ENCODE data around the gene NUMA1.
A peak's percentile ranks its signal among the peaks of the same experiment; 100 is the strongest.

The NUMA1 gene

DNA sequence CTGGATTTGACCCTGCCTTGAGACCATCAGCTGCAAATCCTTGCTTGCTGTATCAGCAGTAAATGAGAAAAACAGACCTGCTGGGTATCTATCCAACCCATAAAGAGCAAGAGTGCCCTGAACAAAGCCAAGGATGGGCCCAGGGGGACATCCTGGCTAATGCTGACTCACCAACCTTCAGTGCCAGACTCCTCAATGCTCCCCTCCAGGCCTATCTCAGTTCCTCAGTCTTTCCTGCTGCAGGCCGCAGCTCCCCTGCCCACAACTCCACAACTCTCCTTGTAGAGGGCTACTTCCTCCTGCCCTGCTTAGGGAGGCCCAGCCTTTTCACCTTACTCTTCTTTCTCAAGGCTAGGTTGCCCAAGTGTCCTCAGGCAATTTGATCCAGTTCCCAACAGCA, 20.1 kb upstream of the NUMA1 start:
- DNase-seq (ENCODE audit: low read depth): no peak

DNA sequence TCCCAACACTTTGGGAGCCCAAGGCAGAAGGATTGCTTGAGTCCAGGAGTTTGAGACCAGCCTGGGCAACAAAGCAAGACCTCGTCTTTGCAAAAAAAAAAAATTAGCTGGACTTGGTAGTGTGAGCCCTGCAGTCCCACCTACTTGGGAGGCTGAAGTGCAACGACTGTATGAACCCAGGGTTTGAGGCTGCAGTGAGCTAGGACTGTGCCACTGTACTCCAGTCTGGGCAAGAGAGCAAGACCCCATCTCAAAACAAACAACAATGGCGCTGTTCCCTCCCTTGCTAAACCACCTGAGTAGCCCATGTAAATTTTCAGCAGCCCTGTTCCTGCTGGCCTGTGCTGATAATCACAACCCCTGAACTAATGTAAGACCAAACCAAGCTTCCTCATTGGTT, 19.7 kb upstream of the NUMA1 start:
- no peak for DNase-seq (ENCODE audit: low read depth)

DNA sequence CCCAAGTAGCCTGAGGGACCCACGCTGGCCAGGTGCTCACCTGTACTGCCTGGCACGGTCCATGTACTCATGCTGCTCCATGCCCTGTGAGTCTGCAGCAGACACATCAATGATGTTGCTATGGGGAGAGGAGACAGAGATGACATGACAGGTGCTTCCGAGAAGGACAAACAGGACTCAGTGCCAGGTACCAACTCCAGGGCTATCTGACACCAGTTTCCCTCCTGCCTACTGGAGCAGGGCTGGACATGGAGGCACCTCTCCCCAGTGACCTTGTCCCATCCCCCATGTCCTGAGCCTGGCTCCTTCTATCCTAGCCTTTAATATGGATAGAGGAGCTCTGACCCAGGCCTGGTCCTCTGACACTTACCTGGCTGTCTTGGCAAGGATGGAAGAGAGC, 18.4 kb upstream of the NUMA1 start:
- DNase-seq (ENCODE audit: low read depth): no peak

DNA sequence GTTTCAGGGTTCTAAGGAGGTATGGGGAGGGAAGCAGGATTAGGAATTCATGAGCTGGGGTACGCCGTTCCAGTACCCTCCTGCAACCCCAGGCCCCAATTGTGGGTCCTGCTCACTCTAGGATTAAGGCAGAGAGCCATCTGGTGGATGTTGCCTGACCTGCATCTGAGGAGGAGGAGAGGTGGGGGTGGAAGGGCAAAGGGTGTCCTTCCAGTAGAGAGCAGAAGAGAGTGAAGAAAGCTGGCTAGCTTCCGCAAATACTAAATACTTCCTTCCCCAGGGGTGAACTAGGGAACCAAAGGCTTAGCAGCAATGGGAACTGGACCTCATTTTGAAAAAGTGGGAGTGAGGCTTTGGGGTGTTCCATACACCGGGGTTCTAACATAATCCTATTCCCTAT, 10.9 kb upstream of the NUMA1 start:
- peak; percentile 54 for DNase-seq (ENCODE audit: low read depth)

DNA sequence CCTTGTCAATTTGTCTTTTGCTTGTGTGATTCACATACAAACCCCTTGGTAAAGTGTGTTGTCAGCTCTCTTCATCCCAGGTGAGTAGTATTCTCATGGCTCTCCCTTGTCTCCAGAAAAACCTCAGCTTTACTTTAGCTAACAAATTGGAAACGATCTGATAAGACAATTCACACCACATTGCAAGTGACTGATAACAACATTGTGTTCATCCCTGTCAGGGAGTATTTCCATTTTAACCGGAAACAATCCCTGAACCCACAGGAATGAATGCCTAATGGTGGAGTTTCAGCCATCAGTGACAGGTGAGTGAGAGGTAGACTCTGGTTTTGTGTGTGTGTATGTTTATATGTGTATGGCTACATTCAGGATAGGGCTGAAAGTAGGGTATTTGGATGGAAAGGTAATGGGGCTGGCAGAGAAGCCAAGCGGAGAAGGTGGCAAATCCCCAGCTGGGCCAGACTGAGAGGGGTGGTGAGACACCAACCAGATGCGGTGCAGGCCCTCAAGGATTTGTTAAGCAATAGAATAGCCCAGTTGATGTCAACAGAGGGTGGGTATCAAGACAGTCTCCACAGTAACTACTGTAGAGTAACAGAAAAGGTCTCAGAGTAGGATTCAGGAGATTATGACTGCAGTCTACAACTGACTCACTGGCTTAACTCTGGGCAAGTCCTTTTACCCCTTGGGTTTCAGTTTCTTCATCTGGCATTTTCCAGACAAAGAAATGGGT, 7.9 kb upstream of the NUMA1 start:
- no peak for DNase-seq (ENCODE audit: low read depth)

DNA sequence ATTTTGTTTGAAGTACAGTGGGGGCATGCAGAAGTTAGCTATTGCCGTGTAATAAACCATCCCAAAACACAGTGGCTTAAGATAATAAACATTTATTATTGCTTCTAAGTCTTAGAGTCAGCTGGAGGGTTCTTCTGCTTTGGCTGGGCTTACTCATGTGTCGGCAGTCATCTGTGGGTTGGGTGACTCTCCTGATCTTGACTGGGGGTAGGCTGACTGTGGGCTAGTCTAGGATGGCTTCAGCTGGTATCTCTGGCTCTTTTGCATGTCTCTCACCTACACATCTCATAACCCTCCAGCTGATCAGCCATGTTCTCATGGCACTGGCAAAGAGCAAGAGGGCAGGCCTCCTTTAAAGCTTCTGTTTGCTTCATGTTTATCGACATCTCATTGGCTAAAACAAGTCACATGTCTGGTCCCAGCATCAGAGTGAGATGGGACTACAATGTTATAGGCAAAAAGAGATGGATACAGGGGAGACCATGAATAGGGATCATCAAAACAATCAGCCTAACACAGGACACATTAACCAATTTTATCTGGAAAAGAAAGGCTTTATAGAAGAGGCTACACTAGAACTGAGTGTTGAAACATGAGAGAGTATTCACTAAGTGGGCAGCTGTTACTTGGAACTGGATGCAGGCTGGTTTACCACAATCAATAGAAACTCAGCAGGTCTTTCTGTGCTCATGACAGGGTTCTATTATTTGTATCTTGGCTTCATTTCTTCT, 5.4 kb upstream of the NUMA1 start:
- DNase-seq (ENCODE audit: low read depth): no peak

DNA sequence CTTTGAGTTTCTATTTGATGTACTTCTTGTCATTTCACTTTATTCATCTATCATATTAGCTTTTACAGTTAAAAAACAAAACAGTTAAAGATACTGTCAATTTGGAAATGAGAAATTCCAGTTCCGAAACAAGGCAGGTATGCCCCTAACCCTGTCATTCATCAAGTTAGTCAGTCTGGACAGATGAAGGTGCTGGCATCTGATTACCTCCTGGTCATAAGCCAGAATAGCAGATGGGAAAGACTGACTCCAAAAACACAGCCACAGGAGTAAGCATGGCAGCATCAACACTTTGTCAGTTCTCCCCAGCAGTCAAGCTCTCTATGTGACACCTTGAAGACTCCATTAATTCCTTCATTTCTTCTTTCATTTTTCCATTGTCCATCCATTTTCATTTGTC, 4.6 kb upstream of the NUMA1 start:
- no peak for DNase-seq (ENCODE audit: low read depth)

DNA sequence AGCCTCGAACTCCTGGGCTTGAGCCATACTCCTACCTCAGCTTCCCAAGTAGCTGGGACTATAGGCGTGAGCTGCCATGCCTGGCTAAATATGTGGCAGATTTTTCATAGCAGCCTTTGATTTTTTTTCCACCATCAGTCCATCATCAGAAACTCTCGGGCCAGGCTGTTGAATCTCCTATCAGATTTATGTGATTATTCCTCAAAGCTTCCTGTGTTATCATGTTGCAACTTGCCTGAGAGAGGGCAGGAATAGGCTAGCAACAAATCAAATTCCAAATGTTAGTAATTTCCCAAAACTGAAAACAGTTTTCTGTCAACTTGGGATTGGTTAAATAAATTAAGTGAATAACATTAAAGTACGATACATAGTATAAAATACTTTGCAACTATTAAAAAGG, 3.7 kb upstream of the NUMA1 start:
- DNase-seq (ENCODE audit: low read depth): no peak

DNA sequence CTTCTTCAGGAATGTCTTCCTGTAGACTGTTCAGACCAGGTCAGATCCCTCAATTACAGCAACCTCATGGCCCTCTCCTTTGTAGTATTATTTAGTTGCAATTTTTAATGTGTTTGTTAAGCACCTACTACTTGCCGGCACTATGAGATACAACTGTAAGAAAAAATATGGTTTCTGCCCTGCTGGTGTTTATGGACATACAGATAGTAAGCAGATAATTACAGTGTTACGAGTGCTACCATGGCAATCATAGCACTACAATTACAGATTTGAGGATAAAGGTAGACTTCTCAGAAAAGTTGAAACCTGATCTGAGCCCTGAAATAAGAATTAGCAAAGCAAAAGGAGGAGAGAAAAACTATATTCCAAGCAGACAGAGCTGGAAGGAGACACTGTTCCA, 3.1 kb upstream of the NUMA1 start:
- no peak for DNase-seq (ENCODE audit: low read depth)

DNA sequence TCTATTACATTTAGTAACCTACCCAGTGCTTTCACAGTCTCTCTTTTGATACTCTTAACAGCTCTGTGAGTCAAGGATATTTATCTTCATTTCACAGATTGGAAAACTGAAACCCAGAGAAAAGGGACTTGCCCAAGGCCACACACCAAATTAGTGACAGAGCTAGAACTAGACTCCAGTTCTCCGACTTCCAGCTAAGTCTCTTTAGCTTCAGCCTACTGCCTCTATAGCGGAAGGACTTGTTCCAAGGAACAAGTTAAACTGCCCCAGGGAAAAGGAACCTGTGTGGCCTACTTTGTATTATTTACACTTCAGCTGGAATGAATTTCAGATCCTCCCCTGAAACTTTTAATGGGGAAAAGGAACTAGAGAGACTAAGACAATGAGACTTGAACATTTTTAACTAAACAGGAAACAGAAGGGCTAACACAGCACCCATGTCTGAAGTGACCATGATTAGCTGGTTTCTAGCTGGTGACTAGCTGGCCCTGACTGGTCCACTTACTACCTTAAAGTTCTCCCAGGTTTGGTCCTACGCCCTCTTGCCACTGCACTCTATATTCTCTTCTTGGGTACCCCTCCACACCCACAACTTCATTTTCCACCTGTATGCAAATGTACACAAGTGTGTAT, 1.6 kb upstream of the NUMA1 start:
- DNase-seq (ENCODE audit: low read depth): no peak

DNA sequence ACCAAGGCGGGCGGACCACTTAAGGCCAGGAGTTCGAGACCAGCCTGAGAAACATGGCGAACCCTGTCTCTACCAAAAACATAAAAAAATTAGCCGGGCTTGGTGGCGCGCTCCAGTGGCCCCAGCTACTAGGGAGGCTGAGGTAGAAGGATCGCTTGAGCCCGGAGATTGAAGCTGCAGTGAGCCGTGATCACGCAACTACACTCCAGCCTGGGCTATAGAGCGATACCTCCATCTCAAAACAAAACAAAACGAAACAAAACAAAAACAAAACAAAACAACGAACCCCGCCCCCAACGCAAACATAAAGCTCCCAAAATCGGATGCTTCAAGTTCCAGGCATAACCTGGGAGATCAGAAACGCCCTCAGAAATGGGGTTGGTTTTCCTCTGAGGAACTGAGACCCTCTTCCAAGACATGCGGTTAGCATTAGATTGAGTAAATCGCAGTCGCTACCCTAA, 872 bp upstream of the NUMA1 start:
- no peak for DNase-seq (ENCODE audit: low read depth)

DNA sequence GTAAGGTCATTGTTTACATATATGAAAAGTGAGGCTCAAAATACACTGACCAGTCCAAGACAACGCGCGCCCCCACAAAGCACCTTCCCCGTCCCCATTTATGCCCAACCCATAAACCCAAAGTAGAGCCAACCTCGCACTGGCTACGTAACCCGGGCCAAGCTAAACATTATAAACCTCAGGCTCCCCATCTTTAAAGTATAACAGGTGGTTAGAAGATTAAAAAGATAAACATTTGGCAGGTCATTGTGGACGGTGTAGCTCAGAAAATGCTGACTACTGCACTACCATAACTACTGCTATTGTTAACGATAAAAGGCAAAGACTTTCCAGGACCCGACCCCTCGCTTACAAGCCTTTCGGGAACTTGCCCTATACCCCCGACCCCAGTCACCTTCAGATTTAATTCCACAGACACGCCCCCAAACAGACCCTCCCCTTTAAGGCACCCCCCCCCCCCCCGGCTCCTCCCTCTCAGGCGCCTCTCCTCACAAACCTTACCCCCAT, 470 bp downstream of the NUMA1 start:
- DNase-seq (ENCODE audit: low read depth): no peak

DNA sequence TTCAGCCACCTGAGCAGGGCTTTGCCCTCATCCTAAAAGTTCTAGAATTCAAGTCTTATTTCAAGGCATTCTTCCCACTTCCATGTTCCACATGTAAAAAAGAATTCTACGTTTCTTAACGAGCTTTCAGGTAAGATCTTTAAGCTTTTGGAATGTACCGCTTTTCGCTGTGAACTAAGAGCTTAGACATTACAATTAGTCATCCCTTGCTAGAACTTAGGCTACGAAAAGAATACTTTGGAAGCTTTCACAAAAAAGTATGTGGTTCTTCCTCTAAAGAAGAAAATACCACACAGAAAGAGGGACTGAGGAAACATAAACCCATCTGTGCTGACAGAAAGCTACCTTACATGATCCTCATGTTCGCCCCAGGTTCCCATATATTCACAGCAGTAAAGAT, 1.9 kb downstream of the NUMA1 start:
- no peak for DNase-seq (ENCODE audit: low read depth)

DNA sequence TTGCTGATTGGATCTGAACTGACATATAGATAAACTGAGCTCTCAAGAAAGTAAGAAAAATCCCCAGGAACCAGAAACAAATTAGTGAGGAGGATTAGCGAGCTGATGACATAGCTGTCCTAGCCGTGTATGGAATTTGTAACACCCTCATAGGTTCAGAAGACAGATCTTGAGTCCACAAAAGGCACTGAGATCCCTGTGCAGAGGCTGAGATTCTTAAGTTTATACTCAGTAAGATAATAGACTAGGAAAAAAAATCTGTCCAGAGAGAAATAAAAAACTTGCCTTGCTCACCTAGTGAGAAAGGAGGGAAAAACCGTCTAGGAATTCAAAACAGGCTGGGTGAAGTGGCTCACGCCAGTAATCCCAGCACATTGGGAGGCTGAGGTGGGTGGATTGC, 4.6 kb downstream of the NUMA1 start:
- DNase-seq (ENCODE audit: low read depth): no peak

DNA sequence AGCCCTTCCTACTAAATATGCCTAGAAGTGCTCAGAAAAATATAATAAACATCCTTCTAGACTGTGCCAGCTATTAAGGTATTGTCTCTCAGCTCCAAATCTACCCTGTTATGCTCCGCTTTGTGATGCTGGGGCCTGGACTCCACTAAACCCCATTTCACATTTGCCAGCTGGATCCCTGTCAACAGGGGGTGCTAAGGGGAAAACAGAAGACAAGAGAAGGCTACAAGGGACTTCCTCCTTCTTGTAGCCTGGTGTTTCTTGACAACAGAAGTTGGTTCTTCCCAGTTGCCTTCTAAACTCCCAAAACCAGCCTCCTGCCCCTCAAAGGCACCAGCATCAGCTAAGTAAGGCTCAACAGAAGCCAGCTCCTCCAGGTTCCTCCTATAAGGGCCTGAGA, 5.2 kb downstream of the NUMA1 start:
- no peak for DNase-seq (ENCODE audit: low read depth)

DNA sequence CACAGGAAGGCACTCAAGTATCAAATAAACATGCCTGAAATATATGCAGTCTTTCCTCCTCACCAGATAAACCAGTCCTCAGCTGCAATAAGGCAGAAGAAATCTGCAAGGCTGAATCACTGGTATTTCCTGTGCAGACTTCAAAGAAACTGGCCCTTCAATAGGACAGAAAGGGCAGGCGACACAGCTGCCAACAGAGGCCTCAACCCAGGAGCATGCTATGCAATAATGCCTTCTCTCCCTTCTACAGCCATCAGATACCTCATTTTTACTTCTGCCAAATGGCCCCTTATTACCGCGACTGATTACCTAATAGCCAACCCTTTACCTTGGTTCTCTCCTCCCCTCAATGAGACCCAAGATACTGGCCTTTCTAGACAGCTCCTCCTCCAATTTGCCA, 8.0 kb downstream of the NUMA1 start:
- DNase-seq (ENCODE audit: low read depth): no peak

DNA sequence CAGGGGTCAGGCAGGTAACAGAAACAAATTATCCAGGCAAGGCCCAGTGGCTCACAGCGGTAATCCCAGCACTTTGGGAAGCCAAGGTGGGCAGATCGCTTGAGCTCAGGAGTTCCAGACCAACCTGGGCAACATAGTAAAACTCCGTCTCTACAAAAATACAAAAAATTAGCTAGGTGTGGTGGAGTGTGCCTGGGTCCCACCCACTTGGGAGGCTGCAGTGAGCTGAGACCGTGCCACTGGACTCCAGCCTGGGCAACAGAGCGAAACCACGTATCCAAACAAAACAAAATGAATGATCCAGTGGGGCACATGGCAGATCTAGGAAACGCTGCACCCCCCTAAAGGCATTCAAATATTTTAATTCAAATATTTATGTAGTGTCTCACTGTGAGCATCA, 9.9 kb downstream of the NUMA1 start:
- no peak for DNase-seq (ENCODE audit: low read depth)

DNA sequence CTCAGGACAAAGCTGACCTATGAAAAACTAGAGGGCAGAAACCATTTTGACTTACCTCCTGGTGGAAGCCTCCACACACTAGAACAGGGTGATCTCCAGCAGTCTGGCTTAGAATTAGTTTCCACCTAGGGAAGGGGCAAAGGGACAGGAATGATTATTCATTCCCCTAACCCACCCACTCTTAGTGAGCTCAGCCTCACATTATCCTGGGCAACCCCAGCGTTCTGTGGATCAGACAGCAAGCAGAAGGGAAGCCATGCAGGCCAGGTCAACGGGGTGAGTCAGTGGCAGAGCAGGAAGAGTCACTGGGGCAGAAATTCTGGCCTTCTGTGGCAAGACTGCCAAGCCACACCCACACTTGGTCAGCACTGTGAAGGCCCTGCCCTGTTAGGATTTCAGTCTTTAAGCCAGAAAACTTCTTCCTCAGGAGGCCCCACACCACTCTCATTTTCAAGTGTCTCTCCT, 10.5 kb downstream of the NUMA1 start:
- DNase-seq (ENCODE audit: low read depth): no peak

DNA sequence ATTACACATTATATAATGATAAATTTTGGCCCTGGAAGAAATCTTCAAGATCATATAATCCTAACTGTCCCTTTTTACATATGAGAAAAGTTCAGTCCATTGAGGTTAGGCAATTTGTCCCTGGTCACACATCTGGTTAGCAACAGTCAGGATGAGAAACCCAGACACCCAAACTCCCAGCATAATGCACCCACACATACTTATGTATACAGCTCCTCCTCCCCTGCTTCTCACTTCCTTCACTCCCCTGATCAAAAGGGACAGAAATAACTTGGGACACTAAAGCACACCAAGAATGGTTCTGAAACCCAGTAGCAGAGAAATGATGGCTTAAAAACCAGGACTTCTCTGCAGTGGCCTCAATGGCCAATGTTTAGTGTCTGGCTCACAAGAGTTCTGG, 11.1 kb downstream of the NUMA1 start:
- no peak for DNase-seq (ENCODE audit: low read depth)

DNA sequence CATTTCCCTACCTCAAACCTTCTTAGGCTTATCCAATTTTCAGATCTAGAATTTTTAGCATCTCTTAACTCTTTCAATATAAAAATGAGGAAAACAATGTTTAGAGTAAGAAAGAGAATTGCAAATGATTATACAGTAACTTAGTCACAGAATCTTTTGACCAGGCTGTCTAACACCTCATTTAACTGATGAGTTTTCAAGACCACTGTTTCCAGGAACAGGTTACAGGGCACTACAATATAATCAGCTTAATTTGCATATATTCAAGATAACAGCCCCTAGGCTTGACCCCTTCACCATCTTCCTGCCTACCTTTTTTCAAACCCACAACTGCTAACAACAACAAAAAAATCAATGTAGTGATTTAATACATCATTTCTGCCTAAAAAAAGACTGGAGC, 12.7 kb downstream of the NUMA1 start:
- no peak for DNase-seq (ENCODE audit: low read depth)

DNA sequence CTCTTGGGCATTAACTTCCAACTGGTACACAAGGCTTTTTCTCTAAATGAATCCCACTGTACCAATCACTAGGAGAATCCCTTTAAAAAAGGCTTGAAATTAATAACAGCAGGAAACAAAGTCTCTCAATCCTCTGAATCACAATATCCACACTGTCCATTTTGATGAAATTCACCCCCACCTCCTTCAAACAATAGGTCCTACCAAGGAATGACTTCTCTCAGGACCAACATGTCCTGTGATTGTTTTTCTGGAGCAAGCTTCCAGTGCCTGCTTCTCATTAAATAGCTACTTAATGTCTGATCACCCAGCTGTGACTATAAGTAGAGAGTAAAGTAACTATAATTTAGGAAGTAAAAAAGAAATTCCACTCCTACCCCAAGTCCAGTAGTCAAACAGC, 13.1 kb downstream of the NUMA1 start:
- DNase-seq (ENCODE audit: low read depth): no peak

DNA sequence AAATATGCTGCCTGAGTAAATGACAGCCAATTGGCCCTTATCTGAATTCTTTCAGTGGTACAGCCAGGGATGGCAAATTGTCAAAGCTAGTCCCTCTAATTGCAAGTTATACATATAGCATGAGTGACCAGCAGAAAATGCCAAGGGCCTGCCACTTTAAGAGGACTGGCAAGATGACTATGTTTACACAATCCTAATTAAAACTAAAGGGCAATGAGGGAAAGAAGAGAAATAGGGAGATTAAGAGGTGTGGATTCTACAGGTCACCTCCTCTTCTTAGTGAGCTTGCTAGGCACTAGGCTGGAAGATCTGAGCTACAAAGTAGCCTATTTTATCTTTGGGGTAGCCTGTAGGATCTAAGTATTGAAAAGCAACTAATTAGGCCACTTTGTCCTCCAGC, 13.5 kb downstream of the NUMA1 start:
- no peak for DNase-seq (ENCODE audit: low read depth)

DNA sequence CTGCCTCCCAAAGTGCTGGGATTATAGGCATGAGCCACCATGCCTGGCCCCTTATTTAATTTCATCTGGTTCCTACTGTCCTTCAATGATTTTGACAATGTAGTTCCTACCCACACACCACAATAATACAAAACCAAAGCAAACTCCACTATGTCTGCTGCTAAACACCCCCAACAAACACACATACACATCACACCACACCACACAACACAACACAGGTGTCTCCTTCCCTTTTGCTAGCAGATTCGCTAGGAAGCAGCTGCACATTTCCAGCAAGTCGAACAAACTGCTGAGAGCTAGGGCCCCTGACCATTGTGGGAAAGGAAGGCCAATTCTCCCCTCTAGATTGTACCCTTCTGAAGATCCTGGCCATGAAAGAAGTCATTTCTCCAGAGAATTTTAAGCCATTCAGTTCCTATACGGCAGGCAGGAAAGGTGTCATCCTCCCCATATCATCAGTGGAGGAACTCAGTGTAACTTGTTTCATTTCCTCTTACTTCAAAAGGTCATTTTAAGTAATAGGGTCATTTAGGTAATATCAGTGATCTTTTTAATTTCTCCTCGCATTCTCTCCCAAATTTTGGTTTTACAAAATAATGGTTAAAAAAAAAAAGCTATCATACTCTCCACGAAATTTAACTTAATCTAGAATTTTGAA, 18.5 kb downstream of the NUMA1 start:
- DNase-seq (ENCODE audit: low read depth): no peak
